GM18505 (cell line): ENCODE data around the gene BCL2L14.
"Not testable (repeated sequence)": the region's sequence is repeated elsewhere in the genome, so short reads cannot be mapped to it uniquely, and the experiment has no call there.

Source experiments
- ATAC-seq: cut with Tn5 transposase; IDR thresholded peaks from one replicate; pipeline ENCODE4 v1.9.1; 2021; ENCODE audit not compliant: unreplicated experiment
- POLR2A ChIP-seq: IDR thresholded peaks from 4 replicates; pipeline ENCODE4 v1.6.1; 2011; ENCODE audit warnings: borderline replicate concordance; ENCODE audit not compliant: insufficient read depth, insufficient read length; ENCODE audit errors: extremely low read depth

Gene BCL2L14

GRCh38 chr12:12108441-12109058 lies 37.8 kb downstream of the BCL2L14 start:
- no peak for ATAC-seq
- no peak for TF ChIP-seq POLR2A

- not testable (repeated sequence) for ATAC-seq
Observed at GRCh38 chr12:12110923-12111555, 40.3 kb downstream of the BCL2L14 start.

GRCh38 chr12:12115514-12115913 lies 44.8 kb downstream of the BCL2L14 start:
- no peak for TF ChIP-seq POLR2A
- ATAC-seq: no peak

- ATAC-seq: no peak
- TF ChIP-seq POLR2A: no peak
Observed at GRCh38 chr12:12116677-12117076, 45.9 kb downstream of the BCL2L14 start.

- no peak for TF ChIP-seq POLR2A
- no peak for ATAC-seq
Observed at GRCh38 chr12:12121061-12121460, 50.3 kb downstream of the BCL2L14 start.

GRCh38 chr12:12123036-12123604 lies 52.4 kb downstream of the BCL2L14 start:
- no peak for TF ChIP-seq POLR2A
- no peak for ATAC-seq

- no peak for TF ChIP-seq POLR2A
- ATAC-seq: no peak
Observed at GRCh38 chr12:12126551-12126950, 55.8 kb downstream of the BCL2L14 start.

GRCh38 chr12:12127304-12127703 lies 56.6 kb downstream of the BCL2L14 start:
- ATAC-seq: no peak

GRCh38 chr12:12128670-12129069 lies 57.9 kb downstream of the BCL2L14 start:
- ATAC-seq: no peak
- no peak for TF ChIP-seq POLR2A

More at GRCh38 chr12:12127304-12127703, 56.6 kb downstream of the BCL2L14 start:
- no peak for TF ChIP-seq POLR2A

- TF ChIP-seq POLR2A: no peak
- no peak for ATAC-seq
Observed at GRCh38 chr12:12133259-12133658, 62.5 kb downstream of the BCL2L14 start.

GRCh38 chr12:12133785-12134184 lies 63.0 kb downstream of the BCL2L14 start:
- ATAC-seq: no peak
- TF ChIP-seq POLR2A: no peak

- ATAC-seq: no peak
- no peak for TF ChIP-seq POLR2A
Observed at GRCh38 chr12:12138203-12139154, 67.7 kb downstream of the BCL2L14 start.

GRCh38 chr12:12141000-12141399 lies 70.3 kb downstream of the BCL2L14 start:
- ATAC-seq: no peak
- no peak for TF ChIP-seq POLR2A

GRCh38 chr12:12144531-12144930 lies 73.8 kb downstream of the BCL2L14 start:
- ATAC-seq: not testable (repeated sequence)
